GM12878 (cell line): Measurements from ENCODE around the gene PFKFB2. TPM values are rescaled to one million over a fixed set of nuclear protein-coding genes. Genes with fewer than 3 reads are reported as not detected.

Experiments
- ASH2L ChIP-seq: fragments of 300-600, 200-600 bp; sonication (generic); IDR thresholded peaks from 2 replicates; pipeline ENCODE4 v1.6.1; 2017; ENCODE audit warnings: low read depth, mild to moderate bottlenecking, borderline replicate concordance
- CEBPB ChIP-seq, 2 experiments: fragments of 150-350 bp in 1 of 2; IDR thresholded peaks; 2 replicates each; pipeline ENCODE4 v1.6.1; 2012 to 2014; ENCODE audit warnings: low read depth in 2 of 2, low read length in 2 of 2, borderline replicate concordance in 1 of 2, inconsistent platforms in 1 of 2
- CHD1 ChIP-seq: IDR thresholded peaks from 2 replicates; pipeline ENCODE4 v1.6.1; 2012; ENCODE audit warnings: low read depth, low read length, improper control_type of control experiment
- CREM ChIP-seq: IDR thresholded peaks from 2 replicates; pipeline ENCODE4 v1.6.1; 2014; ENCODE audit warnings: antibody characterized with exemption, low read depth
- ETV6 ChIP-seq, 2 experiments: fragments of 450-650 bp in 1 of 2; IDR thresholded peaks in 1 of 2; conservative IDR thresholded peaks in 1 of 2; 2 replicates each; pipeline ENCODE4 v1.6.1; 2014; ENCODE audit warnings: antibody characterized with exemption in 1 of 2, borderline replicate concordance in 1 of 2, low read depth in 1 of 2, mild to moderate bottlenecking in 1 of 2, moderate library complexity in 1 of 2
- GATAD2B ChIP-seq: fragments of 450-650 bp; conservative IDR thresholded peaks from 2 replicates; pipeline ENCODE4 v1.6.1; 2017; ENCODE audit warnings: low read depth, mild to moderate bottlenecking, moderate library complexity
- NR2C2 ChIP-seq: IDR thresholded peaks from 2 replicates; pipeline ENCODE4 v1.6.1; 2011; ENCODE audit warnings: borderline replicate concordance, low read depth; ENCODE audit not compliant: control insufficient read depth, insufficient read length
- RBBP5 ChIP-seq: fragments of 200-600 bp; sonication (generic); conservative IDR thresholded peaks from 2 replicates; pipeline ENCODE4 v1.6.1; 2016
- RELA ChIP-seq: fragments of 450-650 bp; IDR thresholded peaks from 2 replicates; pipeline ENCODE4 v1.8.0; 2014; ENCODE audit warnings: borderline replicate concordance; ENCODE audit not compliant: partially characterized antibody
- RUNX3 ChIP-seq: IDR thresholded peaks from 2 replicates; pipeline ENCODE4 v1.6.1; 2012; ENCODE audit warnings: low read length, inconsistent platforms
- STAT1 ChIP-seq: fragments of 450-650 bp; conservative IDR thresholded peaks from 2 replicates; pipeline ENCODE4 v1.6.1; 2014; ENCODE audit warnings: antibody characterized with exemption, mild to moderate bottlenecking
- TCF12 ChIP-seq: IDR thresholded peaks from 2 replicates; pipeline ENCODE4 v1.6.1; 2011; ENCODE audit warnings: low read depth, mild to moderate bottlenecking, low read length
- ZNF217 ChIP-seq: fragments of 450-650 bp; IDR thresholded peaks from 2 replicates; pipeline ENCODE4 v1.6.1; 2017; ENCODE audit warnings: antibody characterized with exemption, mild to moderate bottlenecking
- polyA plus RNA-seq, 11 experiments: library from polyadenylated mRNA; depleted of rRNA in 4 of 11; unstranded in 6 of 11; stranded (reverse) in 5 of 11; fragments of >200 nt; fragmentation: Nextera tagmentation in 4 of 11; fragmentation: Illumina TruSeq in 1 of 11; extraction: Ambion mirVana in 4 of 11; extraction: Trizol in 1 of 11; gene quantifications; 1 replicate in 1 of 11; 2 replicates in 10 of 11; pipeline versions ENCODE4 v1.2.1 to v1.2.3, GENCODE V29; 2011 to 2016; ENCODE audit warnings: inconsistent platforms in 2 of 11, missing spikeins in 2 of 11, low read depth in 1 of 11
- total RNA-seq, 4 experiments: library from RNA; depleted of rRNA in 3 of 4; stranded (reverse); fragments of >200 nt in 3 of 4; fragmentation: Illumina TruSeq in 1 of 4; extraction: Trizol in 1 of 4; gene quantifications; 2 replicates each; pipeline versions ENCODE4 v1.2.1 to v1.2.3, GENCODE V29; 2013 to 2021
- TF ChIP-seq, protein P1 (sequence below): fragments of 450-650 bp; IDR thresholded peaks from 2 replicates; pipeline ENCODE4 v1.6.1; 2018; ENCODE audit warnings: mild to moderate bottlenecking, low read depth, moderate library complexity; ENCODE audit not compliant: partially characterized antibody
- TF ChIP-seq, protein P2 (sequence below): IDR thresholded peaks from 2 replicates; pipeline ENCODE4 v1.6.1; 2011; ENCODE audit warnings: borderline replicate concordance, low read depth, mild to moderate bottlenecking, moderate library complexity, mixed read lengths, low read length; ENCODE audit not compliant: insufficient read depth; ENCODE audit errors: extremely low read length
- TF ChIP-seq, protein P3 (sequence below): fragments of 450-650 bp; IDR thresholded peaks from 2 replicates; pipeline ENCODE4 v1.6.1; 2016; ENCODE audit warnings: mild to moderate bottlenecking
- TF ChIP-seq, protein P4 (sequence below): fragments of 450-650 bp; IDR thresholded peaks from 2 replicates; pipeline ENCODE4 v1.6.1; 2017; ENCODE audit warnings: antibody characterized with exemption, mild to moderate bottlenecking, moderate library complexity
- TF ChIP-seq, protein P5 (sequence below): IDR thresholded peaks from 2 replicates; pipeline ENCODE4 v1.6.1; 2012; ENCODE audit warnings: low read depth, low read length, improper control_type of control experiment
- TF ChIP-seq, protein P6 (sequence below): IDR thresholded peaks from 2 replicates; pipeline ENCODE4 v1.6.1; 2011; ENCODE audit warnings: low read depth, mild to moderate bottlenecking, low read length, moderate library complexity, borderline replicate concordance; ENCODE audit errors: extremely low read depth

PFKFB2 gene
- total and polyA plus RNA-seq, 10 of the 15 experiments (the other 5 are each of a cell fraction or from before 2014, with no cell fraction given) = 0.40 to 1.3 (median 1.0) TPM

DNA sequence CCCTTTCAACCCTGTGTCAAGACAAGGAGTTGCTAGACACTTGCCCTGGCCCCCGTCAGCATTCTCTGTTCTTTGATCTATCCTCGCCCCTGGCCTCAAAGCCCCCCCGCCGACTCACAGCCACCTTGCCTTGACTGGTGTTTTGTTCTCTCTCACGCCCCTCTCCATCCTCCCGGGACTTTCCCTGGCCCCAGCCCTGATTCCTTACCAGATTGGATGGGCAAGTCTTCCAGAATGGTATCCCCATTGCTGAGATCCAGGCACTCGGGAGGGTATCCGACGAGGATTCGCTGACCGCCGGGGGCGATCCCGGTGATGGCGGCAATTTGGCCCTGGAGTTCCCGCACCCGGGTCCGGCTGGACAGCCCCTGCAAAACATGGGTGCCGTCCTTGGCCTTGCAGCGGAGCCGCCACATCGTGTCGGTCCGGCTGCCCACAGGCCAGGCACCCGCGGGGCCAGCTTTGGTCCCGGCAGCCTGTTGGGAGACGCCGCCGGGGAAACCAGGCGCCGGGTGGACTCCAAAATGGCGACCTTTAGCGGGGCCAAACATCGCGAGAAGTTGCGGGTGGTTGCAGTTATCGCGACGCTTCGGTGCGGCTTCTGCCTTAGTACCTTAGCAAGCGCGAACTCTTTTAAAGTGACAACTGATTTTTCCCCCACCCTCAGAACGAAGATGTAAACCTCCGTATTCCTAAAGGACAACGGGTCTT, 2.4 kb upstream of the PFKFB2 start (continued):
- TF ChIP-seq, protein P1, sequence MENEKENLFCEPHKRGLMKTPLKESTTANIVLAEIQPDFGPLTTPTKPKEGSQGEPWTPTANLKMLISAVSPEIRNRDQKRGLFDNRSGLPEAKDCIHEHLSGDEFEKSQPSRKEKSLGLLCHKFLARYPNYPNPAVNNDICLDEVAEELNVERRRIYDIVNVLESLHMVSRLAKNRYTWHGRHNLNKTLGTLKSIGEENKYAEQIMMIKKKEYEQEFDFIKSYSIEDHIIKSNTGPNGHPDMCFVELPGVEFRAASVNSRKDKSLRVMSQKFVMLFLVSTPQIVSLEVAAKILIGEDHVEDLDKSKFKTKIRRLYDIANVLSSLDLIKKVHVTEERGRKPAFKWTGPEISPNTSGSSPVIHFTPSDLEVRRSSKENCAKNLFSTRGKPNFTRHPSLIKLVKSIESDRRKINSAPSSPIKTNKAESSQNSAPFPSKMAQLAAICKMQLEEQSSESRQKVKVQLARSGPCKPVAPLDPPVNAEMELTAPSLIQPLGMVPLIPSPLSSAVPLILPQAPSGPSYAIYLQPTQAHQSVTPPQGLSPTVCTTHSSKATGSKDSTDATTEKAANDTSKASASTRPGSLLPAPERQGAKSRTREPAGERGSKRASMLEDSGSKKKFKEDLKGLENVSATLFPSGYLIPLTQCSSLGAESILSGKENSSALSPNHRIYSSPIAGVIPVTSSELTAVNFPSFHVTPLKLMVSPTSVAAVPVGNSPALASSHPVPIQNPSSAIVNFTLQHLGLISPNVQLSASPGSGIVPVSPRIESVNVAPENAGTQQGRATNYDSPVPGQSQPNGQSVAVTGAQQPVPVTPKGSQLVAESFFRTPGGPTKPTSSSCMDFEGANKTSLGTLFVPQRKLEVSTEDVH = no peak
- TF ChIP-seq RBBP5 (no peak), NR2C2 (no peak), RELA (no peak), CREM (no peak), CHD1 (no peak), STAT1 (no peak), ZNF217 (no peak), RUNX3 (peak; percentile 54; the same call in 1 of the 2 replicates), GATAD2B (peak; percentile 60; the same call in 1 of the 2 replicates), ETV6 (conservative IDR thresholded peaks at IDR 0.05 in 1 of 2, IDR thresholded peaks at IDR 0.05 in 1 of 2; ENCODE audit: borderline replicate concordance in 1 of 2, low read depth in 1 of 2) (no peak), CEBPB (IDR thresholded peaks at IDR 0.05; ENCODE audit: borderline replicate concordance in 1 of 2, low read depth in 2 of 2, low read length in 2 of 2) (no peak), TCF12 (no peak), ASH2L (peak; percentile 62; the same call in 1 of the 2 replicates)
- TF ChIP-seq, protein P2, sequence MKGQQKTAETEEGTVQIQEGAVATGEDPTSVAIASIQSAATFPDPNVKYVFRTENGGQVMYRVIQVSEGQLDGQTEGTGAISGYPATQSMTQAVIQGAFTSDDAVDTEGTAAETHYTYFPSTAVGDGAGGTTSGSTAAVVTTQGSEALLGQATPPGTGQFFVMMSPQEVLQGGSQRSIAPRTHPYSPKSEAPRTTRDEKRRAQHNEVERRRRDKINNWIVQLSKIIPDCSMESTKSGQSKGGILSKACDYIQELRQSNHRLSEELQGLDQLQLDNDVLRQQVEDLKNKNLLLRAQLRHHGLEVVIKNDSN = no peak
- TF ChIP-seq, protein P3, sequence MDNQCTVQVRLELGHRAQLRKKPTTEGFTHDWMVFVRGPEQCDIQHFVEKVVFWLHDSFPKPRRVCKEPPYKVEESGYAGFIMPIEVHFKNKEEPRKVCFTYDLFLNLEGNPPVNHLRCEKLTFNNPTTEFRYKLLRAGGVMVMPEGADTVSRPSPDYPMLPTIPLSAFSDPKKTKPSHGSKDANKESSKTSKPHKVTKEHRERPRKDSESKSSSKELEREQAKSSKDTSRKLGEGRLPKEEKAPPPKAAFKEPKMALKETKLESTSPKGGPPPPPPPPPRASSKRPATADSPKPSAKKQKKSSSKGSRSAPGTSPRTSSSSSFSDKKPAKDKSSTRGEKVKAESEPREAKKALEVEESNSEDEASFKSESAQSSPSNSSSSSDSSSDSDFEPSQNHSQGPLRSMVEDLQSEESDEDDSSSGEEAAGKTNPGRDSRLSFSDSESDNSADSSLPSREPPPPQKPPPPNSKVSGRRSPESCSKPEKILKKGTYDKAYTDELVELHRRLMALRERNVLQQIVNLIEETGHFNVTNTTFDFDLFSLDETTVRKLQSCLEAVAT = no peak
- TF ChIP-seq, protein P4, sequence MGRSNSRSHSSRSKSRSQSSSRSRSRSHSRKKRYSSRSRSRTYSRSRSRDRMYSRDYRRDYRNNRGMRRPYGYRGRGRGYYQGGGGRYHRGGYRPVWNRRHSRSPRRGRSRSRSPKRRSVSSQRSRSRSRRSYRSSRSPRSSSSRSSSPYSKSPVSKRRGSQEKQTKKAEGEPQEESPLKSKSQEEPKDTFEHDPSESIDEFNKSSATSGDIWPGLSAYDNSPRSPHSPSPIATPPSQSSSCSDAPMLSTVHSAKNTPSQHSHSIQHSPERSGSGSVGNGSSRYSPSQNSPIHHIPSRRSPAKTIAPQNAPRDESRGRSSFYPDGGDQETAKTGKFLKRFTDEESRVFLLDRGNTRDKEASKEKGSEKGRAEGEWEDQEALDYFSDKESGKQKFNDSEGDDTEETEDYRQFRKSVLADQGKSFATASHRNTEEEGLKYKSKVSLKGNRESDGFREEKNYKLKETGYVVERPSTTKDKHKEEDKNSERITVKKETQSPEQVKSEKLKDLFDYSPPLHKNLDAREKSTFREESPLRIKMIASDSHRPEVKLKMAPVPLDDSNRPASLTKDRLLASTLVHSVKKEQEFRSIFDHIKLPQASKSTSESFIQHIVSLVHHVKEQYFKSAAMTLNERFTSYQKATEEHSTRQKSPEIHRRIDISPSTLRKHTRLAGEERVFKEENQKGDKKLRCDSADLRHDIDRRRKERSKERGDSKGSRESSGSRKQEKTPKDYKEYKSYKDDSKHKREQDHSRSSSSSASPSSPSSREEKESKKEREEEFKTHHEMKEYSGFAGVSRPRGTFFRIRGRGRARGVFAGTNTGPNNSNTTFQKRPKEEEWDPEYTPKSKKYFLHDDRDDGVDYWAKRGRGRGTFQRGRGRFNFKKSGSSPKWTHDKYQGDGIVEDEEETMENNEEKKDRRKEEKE = no peak
- TF ChIP-seq, protein P5, sequence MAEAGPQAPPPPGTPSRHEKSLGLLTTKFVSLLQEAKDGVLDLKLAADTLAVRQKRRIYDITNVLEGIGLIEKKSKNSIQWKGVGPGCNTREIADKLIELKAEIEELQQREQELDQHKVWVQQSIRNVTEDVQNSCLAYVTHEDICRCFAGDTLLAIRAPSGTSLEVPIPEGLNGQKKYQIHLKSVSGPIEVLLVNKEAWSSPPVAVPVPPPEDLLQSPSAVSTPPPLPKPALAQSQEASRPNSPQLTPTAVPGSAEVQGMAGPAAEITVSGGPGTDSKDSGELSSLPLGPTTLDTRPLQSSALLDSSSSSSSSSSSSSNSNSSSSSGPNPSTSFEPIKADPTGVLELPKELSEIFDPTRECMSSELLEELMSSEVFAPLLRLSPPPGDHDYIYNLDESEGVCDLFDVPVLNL = peak; percentile 43; the same call in 1 of the 2 replicates
- TF ChIP-seq, protein P6, sequence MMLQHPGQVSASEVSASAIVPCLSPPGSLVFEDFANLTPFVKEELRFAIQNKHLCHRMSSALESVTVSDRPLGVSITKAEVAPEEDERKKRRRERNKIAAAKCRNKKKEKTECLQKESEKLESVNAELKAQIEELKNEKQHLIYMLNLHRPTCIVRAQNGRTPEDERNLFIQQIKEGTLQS = no peak
